ENCODE measurements around the gene HOOK2.
"Not testable (repeated sequence)": the region's sequence is repeated elsewhere in the genome, so short reads cannot be mapped to it uniquely, and the experiment has no call there.

The HOOK2 gene

GRCh38 chr19:12754465-12755196 is 20.7 kb downstream of the HOOK2 start:
- in situ Hi-C loops (cut with MboI; ENCODE audit: low sequenced_read_pairs): no loop called here

DNA sequence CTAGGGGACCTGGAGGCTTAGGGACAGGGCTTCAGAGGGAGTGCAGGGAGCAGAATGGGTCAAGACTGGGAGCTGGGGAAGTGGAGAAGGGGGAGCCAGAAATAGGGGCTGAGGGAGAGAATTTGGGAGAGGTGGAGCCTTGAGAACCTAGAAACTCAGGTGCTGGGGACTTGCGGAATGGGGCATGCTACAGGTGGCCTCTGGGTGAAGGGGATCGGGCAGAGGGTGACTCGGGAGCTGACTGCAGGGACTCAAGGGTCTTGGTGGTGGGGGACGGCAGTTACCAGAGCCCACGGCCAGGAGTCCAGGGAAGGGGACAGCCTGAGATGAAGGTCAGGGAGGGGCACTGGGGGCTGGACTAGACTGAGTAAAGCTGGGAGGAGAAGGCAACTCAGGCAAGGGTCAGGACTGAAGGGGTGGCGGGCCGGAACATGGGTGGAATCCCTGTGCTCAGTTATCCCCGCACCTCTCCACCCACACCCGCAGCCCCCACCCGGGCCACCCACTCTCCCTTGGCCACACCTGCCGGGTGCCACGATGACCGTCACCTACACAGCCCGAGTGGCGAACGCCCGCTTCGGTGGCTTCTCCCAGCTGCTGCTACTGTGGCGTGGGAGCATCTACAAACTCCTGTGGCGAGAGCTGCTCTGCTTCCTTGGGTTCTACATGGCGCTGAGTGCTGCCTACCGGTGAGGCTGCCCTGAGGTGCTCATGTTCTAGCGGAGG is 23.1 kb downstream of the HOOK2 start:
- in situ Hi-C loops (cut with MboI; ENCODE audit: low sequenced_read_pairs): no loop called here

DNA sequence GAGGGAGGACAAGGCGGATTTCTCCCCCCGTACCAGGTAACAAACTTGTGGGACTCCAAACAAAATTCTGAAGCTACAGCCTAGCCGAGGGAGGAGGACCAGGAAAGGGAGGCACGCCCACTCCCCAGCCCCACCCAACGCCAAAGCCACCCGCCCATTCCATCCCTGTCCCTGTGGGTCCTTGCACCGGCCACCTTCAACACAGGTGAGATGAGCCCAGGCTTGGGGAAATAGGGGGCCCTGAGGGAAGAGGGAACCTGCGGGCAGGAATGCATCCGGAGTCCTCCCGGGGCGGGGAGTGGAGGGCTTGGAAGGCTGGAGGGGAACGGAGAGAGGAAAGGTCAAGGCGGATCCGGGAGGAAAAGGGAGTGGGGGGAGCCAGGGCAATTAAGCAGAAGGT is 23.7 kb downstream of the HOOK2 start, which contains the start of gene BEST2:
Gene BEST2, plus strand, starts transcription at position 157 of the 400 bp plus-strand sequence. CDS start 802 bp downstream, outside the sequence.
- in situ Hi-C loops (cut with MboI; ENCODE audit: low sequenced_read_pairs): no loop called here

DNA sequence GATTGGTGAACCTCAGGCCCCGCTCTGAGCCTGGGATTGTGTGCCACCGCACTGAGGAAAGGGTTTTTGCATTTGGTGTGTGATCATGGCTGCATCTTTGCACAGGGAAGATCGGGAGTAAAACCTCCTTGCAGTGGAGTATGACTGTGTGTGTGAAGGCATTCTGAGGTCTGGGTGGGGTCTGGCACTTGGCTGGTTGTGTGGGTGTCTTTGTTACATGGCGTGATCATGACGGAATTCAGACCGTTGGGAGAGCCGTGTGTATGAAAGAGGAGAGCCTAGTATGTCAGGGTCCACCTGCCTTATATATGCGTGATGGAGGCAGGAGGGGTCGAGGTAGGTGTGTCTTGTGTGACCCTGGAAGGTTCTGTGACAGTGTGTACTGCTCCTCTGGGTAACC is 24.5 kb downstream of the HOOK2 start:
- in situ Hi-C loops (cut with MboI; ENCODE audit: low sequenced_read_pairs): no loop called here

DNA sequence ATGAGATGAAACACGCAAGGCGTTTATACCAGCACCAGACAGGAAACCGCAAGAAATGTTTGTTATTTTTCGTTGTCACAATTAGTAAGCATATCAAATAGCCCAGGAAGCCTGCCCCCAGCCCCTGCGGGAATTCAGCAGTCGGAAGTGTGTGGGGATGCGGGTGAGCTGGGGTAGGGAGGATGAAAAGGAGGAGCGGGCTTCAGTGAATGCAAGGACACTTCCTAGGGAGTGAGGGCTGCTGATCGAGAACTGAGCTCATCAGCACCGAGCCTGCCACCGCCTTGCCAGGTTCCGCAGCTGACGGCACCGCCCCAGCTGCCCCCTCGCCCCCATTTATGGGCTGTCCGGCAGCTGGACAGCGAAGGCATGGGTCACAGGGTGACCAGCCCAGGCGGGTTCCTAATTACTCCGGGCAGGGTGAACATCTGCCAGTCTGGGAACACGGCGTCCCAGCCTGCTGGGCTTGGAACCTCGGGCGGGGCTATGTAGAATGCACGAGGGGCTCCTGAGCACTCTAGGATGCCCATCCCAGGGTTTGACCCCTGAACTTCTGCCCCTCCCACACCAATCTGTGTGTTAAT is 25.3 kb downstream of the HOOK2 start:
- in situ Hi-C loops (cut with MboI; ENCODE audit: low sequenced_read_pairs): no loop called here

GRCh38 chr19:12748489-12748888 is 26.9 kb downstream of the HOOK2 start:
- in situ Hi-C loops (cut with MboI; ENCODE audit: low sequenced_read_pairs): no loop called here

DNA sequence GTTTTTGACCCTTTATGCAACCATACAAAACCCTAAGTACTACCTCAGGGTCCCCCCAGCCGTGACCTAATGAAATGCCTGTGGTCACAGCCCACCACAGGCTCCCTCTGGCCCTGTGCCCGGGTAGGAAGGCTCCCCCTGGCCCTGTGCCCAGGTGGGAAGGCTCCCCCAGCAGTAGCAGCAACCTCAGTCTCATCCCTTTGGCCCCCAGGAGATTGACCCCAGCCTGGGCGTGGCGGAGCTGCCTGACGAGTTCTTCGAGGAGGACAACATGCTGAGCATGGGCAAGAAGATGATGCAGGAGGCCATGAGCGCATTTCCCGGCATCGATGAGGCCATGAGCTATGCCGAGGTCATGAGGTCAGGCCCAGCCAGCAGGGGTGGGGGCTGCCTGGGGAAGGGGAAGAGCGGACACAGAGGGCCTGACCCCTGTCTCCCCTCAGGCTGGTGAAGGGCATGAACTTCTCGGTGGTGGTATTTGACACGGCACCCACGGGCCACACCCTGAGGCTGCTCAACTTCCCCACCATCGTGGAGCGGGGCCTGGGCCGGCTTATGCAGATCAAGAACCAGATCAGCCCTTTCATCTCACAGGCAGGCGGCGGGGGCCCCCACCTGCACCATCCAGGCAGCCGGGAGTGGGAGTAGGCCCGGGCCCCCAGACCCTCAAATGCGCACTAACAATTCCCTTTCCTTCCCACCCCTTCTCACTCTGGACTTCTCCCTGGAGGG is 30.0 kb downstream of the HOOK2 start:
- in situ Hi-C loops (cut with MboI; ENCODE audit: low sequenced_read_pairs): no loop called here

GRCh38 chr19:12737835-12738351 is 37.5 kb downstream of the HOOK2 start:
- in situ Hi-C loops (cut with MboI; ENCODE audit: low sequenced_read_pairs): no loop called here

DNA sequence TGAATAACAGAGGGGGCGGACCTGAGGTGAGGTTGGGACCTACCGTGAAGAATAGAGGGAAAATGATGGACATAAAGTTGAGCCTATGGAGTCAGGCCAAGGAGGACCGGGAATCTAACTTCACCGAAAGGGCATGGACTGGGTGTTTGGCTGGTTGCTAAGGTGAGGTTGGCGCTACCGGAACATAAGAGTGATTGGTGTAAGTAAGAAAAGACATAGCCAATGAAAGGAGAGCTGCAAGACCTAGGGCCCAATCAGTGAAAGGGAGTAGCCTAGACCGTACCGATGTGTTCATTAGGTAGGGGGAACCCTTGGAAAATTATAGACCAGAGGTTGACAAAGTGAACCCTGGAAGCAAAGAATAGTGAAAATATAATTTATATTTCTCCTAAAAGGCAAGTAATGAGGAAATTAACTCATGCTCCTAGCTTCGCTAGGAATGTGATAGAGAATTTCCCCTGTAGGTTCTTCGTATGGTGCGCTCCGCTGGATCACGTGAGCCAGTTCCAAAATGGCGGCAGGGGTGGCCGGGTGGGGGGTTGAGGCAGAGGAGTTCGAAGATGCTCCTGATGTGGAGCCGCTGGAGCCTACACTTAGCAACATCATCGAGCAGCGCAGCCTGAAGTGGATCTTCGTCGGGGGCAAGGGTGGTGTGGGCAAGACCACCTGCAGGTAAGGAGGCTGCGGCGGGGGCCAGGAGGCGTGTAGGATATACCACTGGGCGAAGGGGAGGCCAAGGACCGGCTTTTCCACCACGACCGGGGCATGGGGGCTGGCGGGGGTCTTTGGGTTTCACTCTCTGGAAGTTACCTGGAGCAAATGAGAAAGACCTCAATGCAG is 38.1 kb downstream of the HOOK2 start, which contains the start of gene GET3:
Gene GET3, plus strand, starts transcription at position 503 of the 840 bp plus-strand sequence. Its CDS starts 9 bp downstream, at position 512.
- in situ Hi-C loops (cut with MboI; ENCODE audit: low sequenced_read_pairs): no loop called here

- in situ Hi-C loops (cut with MboI; ENCODE audit: low sequenced_read_pairs): no loop called here
Observed at GRCh38 chr19:12733369-12734214, 41.8 kb downstream of the HOOK2 start.

- in situ Hi-C loops (cut with MboI; ENCODE audit: low sequenced_read_pairs): no loop called here
Observed at GRCh38 chr19:12731337-12731736, 44.0 kb downstream of the HOOK2 start.

DNA sequence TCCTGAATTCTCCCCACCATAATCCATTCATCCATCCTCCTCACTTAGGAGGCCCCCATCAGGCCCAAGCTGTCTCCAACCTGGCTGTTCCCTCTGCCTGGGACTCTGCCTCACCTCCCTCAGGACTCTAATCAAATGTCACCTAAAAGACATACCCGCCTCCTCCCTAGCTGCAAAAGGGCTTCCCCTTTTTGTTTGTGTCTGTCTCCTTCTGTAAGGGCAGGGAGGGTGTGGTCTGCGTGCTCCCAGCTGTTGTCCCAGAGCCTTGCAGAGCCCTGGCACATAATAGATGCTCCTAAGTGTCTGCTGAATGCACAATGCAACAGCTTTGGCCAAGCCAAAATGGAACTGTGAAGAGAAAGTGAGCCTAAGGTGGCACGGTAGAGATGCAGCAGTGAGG is 45.3 kb downstream of the HOOK2 start:
- in situ Hi-C loops (cut with MboI; ENCODE audit: low sequenced_read_pairs): no loop called here

DNA sequence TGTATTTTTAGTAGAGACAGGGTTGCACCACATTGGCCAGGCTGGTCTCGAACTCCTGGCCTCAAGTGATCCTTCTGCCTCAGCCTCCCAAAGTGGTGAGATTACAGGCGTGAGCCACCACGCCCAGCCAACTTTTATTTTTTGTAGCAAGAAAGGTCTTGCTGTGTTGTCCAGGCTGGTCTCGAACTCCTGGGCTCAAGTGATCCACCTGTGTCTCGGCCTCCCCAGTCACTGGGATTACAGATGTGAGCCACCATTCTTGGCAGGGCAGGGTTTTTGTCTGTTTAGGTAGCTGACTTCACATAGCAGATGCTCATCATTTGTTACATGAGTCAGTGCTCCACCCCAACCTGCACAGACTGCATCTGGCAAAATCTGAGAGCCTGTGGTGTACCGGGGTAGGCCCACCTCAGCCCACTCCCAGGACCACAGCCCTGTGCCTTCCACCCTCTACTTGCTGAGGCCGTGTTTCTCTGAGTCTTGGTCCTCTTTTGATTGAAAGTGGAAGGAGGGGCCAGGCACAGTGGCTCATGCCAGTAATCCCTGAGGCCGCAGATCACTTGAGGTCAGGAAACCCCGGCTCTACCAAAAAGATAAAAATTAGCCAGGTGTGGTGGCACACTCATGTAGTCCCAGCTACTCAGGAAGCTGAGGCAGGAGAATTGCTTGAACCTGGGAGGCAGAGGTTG is 47.5 kb downstream of the HOOK2 start:
- in situ Hi-C loops (cut with MboI; ENCODE audit: low sequenced_read_pairs): no loop called here

- in situ Hi-C loops (cut with MboI; ENCODE audit: low sequenced_read_pairs): no loop called here
Observed at GRCh38 chr19:12726988-12727316, 48.4 kb downstream of the HOOK2 start.

- in situ Hi-C loops (cut with MboI; ENCODE audit: low sequenced_read_pairs): not testable (repeated sequence)
Observed at GRCh38 chr19:12725612-12726011, 49.7 kb downstream of the HOOK2 start.

- in situ Hi-C loops (cut with MboI; ENCODE audit: low sequenced_read_pairs): no loop called here
Observed at GRCh38 chr19:12723641-12724426, 51.5 kb downstream of the HOOK2 start, which contains the start of gene TNPO2. TNPO2 (minus strand) TSS chr19:12723932; CDS start chr19:12720977, 2,955 bp downstream.

DNA sequence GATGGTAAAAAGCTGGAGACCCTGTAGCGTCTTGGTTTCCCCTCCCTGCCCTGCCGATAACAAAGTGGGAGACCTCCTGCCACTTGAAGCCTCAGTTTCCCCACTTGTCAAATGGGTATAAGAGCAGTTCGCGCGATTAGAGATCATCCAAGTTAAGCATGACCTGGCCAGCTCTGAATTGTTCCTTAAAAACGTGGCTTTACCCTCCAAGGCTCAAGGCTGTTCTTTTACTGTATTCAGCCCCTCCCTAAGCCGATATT is 52.0 kb downstream of the HOOK2 start:
- in situ Hi-C loops (cut with MboI; ENCODE audit: low sequenced_read_pairs): no loop called here

Data from HL-60/S4 treated with retinoic acid at 250 ng/mL for 4 days and 3 days (cell line).